Stimulated activated CD8-positive, alpha-beta memory T cell treated with anti-CD3 and anti-CD28 coated beads, Interleukin-4, amount 100 ng/mL, for 24 hours (primary cell): Measurements from ENCODE around the gene RTL5.
A peak's percentile ranks its signal among the peaks of the same experiment; 100 is the strongest.
"Not testable (repeated sequence)": the region's sequence is repeated elsewhere in the genome, so short reads cannot be mapped to it uniquely, and the experiment has no call there.

ENCODE experiments used
- DNase-seq: peaks from one replicate; pipeline ENCODE4 v3.0.0-alpha.2; 2020; ENCODE audit warnings: low read depth

RTL5 gene

GRCh38 chrX:72131317-72132294, at the start of gene RTL5:
TSS of gene RTL5 (minus strand) at chrX:72131915.
- peak; percentile 47 for DNase-seq

DNA sequence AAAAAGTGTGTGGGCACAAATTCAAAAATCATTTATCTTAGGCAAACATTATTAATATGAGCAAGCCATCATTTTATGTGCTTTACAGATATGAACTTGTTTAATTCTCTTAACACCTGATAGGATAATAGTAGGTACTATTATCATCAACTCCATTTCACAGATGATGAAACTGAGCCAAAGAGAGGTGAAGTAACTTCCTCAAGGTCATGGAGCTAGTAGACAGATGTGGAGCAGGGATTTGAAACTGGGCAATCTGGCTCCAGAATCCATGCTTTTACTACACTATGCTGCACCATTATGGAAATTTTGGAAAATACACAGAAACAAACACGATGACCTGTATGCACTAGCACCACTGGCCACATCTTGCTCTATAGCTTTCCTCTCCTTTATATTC, 48.8 kb upstream of the RTL5 start:
- no peak for DNase-seq

- DNase-seq, result no peak
These were observed 45.3 kb upstream of the RTL5 start for GRCh38 chrX:72176981-72177380.

DNA sequence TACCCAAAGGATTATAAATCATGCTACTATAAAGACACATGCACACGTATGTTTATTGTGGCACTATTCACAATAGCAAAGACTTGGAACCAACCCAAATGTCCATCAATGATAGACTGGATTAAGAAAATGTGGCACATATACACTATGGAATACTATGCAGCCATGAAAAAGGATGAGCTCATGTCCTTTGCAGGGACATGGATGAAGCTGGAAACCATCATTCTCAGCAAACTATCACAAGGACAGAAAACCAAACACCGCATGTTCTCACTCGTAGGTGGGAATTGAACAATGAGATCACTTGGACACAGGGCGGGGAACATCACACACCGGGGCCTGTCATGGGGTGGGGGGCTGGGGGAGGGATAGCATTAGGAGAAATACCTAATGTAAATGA, 44.6 kb upstream of the RTL5 start:
- DNase-seq, result not testable (repeated sequence)

DNA sequence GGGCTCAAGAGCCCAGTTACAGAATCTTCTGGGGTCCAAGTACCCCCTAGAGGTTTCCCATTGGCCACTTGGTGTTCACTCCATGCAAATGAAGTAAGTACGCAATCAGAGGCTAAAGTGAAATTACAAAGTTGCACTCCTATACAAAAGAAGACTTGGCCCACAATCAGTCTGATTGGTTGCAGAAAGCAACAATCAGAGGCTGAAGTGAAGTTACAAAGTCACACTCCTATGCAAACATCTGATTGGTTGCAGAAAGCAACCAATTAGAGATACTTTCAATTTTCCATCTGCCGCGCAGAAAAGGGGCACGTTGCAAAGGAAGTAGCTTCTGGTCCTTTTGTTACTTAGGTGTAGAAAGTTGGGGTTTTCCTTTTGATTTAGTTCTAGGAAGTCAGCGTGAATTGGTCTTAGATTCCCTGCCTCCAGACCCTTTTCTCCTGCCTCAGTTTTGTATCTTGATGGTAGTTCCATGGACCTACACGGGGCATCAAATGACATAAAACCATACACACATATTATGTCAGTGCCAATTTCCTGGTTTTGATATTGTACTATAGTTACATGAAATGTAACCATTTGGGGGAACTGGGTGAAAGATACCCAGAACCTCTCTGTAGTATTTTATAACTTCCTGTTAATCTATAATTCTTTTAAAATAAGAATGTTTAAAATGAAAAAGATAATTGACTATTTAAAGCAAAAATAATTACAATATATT, 37.5 kb upstream of the RTL5 start:
- DNase-seq, result no peak

DNA sequence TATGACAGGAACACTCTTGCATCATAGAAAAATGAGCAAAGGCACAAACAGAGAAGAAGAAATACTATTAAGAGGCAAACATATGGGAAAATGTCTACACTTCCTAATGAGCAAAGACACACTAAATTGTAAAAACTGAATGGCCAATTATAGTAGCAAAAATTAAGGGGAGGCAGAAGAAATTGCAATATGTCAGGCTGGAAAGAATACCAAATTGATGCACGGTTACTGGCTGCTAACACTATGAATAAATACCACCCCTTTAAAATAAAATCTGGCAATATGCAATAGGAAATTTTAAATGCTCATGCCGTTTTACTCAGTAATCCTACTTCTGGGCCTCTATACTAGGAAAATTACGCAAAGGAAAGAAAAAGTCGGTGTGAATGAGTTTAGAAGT, 33.8 kb upstream of the RTL5 start:
- DNase-seq, result no peak

DNA sequence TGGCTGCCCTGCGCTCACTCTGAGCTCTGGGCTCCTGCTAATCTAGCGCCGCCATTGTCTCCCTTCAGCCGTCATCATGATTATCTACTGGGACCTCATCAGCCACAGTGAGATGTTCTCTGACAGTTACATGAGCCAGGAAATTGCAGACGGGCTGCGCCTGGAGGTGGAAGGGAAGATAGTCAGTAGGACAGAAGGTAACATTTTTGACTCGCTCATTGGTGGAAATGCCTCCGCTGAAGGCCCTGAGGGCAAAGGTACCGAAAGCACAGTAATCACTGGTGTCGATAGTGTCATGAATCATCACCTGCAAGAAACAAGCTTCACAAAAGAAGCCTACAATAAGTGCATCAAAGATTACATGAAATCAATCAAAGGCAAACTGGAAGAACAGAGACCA, 28.1 kb upstream of the RTL5 start:
- DNase-seq, result no peak

DNA sequence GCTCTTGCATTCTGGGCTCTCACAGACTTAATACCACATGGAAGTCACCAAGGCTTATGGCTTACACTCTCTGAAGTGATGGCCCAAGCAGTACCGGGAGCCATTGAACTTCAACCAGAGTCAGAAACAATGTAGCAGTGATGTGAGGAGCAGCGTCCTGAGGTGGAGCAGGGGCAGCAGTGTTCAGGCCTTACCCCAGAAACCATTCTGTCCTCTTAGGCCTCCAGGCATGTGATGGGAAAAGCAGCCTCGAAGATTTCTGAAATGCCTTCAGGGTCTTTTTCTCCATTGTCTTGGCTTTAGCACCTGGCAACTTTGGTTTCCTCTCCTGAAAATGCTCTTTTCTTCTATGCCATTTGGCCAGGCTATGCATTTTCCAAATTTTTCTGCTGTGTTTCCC, 27.1 kb upstream of the RTL5 start:
- DNase-seq, result no peak

GRCh38 chrX:72146527-72146926, 14.8 kb upstream of the RTL5 start:
- no peak for DNase-seq

- DNase-seq, result no peak
These were observed 13.5 kb upstream of the RTL5 start for GRCh38 chrX:72145181-72145580.

DNA sequence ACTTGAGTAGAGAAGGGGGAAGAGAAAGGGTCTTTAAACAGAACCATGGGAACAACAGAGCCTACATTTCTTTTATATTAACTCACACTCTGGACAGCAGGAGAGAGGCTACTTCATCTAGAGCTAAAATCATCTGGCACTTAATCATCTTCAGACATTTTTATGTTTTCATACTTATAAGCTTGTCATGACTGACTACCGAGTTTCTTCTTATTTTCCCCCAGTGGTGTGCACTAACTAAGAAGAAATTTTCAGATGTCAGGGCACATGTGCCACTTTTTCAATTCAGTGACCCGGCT, 11.8 kb upstream of the RTL5 start:
- DNase-seq, result no peak

DNA sequence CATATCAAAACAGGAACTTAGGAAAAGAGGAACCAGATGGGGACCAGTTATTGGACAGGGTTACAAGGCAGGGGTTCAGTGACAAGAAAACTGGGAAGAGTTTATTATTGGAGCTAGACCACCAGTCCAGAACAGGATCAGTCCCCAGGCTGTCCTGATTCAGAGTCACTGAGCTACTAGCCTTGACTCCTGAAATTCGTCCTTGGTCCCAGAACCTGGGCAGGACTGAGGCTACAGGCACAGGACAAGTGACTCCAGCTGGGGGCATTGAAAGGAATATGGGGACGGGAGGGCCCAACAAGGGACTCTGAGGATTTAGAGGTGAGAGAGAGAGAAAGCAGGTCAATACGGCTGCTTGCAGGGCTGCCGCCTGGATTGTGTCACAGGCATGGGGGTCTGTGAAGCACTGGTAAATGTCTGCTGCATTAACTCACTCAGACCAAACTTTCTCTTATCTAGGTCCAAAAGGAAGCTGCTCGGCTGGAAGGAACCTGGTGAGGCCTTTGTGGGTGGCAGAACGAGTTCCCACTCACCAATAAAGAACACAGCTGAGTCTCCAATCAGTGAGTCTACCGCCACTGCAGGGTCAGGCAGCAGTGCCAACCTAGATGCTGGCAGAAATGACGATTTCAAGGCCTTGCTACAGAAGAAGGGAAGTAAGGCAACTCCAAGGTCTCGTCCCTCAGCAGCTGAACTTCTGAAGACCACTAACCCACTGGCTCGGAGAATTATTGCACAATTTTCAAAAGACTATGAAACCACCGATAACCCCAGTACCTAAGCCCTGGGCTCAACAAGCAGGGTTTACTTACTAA, 11.3 kb upstream of the RTL5 start:
- DNase-seq, result no peak

DNA sequence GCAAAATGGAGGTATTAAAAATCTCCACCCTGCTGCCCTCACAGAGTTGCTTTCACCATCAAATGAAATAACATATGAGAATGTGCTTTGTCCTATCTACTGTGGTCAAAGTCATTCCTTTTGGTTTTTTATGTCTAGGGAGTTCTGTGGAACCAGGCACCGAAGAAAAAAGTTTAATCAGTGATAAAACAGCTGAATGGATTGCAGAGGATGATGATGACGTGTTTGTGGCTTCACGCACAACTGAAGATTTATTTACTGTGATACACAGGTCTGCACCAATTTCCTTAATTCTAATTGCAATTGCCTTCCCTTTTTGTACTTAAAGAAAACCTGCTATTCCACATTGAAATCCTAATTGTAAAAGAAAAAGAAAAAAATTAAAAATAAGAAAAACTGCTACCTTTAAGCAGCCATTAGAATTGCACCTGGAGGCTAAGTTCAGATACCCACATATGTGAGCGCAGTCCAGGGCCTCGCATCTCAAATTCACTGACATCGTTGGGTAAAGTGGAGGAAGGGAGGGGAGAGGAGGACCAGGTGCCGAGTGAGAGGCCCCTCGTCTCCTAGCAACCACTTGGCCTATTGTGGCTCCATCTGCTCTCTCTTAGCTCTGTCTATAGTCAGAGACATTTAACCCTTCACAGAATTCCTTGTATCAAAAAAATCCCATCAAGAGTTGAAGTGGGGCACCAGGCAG, 10.5 kb upstream of the RTL5 start:
- no peak for DNase-seq

DNA sequence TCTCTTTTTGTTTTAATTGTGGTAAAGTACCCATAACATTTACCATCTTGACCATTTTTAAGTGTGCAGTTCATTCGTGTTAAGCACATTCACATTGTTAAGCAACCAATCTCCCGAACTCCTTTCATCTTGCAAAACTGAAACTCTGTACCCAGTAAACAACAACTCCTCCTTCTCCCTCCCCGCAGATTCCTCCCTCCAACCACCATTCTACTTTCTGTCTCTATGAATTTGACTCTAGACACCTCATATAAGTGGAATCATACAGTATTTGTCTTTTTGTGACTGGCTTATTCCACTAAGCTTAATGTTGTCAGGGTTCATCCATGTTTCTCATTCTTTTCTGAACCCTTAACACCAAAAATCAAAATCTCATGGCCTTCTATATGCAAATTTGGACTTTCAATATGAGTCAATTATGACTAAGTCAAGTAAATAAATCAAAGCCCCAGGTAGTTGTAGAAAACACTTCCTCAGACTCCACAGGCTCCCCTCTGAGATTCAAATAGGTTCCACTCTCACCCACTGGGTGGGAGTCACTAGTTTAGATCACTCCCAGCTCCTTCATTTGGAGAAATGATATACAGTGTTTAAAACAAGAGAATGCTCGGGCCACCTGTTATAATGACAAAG, 9.8 kb upstream of the RTL5 start:
- DNase-seq, result no peak

DNA sequence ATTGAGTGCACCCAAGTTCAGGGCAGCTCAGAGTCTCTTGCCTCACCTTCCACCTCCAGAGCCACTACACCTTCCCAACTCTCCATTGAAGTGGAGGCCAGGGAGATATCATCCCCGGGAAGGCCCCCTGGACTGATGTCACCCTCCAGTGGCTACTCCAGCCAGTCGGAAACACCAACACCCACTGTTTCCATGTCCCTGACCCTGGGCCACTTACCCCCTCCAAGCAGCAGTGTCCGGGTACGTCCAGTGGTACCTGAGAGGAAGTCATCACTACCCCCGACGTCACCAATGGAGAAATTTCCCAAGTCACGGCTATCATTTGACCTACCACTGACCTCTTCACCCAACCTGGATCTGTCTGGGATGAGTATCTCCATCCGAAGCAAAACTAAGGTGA, 7.8 kb upstream of the RTL5 start:
- DNase-seq, result no peak

DNA sequence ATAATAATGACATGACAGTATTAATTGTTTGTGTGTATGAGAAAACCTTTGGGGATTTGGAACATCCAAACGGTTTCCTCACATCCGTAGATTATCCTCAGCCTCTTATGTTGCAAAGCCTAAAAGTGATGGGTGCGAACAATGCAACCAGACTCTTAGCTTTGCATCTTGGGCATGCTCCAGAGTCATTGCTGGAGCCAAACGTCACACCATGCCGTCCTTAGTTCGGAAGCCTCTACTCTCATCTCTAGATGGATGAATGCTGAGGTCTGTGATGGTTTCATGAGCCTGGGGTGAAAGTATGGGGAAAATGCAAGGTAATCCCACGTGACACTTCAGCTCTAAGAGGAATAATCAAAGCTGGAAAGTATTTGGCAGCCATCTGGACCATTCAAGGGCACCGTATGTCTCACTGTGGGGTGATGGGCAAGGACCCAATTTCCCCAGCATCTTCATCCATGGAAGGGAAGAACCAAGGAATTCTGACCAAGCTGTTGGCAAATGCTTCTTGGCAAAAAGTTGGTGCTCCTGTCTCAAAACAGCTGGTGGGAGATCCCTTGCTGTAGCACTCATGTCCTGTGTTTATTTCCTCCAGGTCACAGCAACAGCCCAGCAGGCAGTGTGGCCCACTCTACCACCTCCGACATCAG, 6.3 kb upstream of the RTL5 start:
- DNase-seq, result no peak

DNA sequence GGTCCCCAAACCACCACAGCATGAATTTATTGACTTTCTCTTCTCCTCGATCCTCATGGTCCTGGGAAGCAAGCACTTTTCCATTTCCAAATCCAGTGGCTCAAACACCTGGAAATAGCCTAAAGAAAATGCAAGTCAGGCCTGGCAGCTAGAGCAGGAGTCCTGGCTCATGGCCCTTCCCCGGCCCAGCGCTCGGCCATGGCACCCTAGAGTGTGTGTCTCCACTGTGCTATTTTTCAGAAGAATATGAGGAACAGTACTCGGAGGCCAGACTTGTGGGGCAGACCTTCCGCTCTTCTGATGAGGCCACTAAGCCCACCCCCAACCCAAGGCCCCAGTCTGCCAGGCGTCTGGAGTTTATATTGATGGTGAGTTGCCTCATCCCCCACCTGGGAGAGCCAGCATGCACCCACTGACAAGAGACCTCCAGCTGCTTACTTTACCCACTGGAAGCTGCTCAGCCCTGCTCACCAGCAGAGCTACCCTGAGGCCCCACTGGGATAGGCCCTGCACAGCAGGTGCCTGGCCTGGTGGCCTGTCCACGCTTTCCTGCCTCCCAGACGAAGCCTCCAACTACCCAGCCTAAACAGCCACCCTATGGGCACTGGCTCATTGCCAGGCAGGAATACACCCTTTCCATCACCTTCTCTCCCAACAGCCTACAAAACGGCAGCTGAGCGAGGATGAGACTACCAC, 2.3 kb upstream of the RTL5 start:
- no peak for DNase-seq

DNA sequence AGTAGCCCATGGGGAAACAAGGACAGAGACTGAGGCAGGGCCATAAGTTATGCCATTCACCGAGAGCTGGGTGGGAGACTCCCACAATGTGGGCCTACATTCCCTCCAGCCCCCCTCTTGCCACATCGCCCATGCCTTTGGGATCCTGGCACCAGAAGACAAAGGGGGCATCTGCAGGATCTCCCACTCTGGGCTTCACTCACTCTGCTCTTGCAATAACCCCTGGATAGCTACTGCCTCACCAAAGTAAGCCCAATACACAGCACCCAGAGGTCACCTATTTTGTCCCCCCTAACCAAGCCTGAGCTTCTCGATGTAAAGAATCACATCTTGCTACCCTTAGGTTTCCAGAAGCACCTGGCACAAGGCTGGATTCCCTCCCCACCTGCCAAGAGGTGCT, 741 bp upstream of the RTL5 start:
- DNase-seq, result no peak

- DNase-seq, result no peak
These were observed 909 bp downstream of the RTL5 start for GRCh38 chrX:72130762-72131250.

- no peak for DNase-seq
These were observed 1.5 kb downstream of the RTL5 start for GRCh38 chrX:72130156-72130761.
